NT2/D1 (cell line): ENCODE measurements around the gene JAGN1.

Source experiments
- SUZ12 ChIP-seq: IDR thresholded peaks from 2 replicates; pipeline ENCODE4 v1.6.1; 2011; ENCODE audit not compliant: insufficient read length, insufficient read depth; ENCODE audit errors: extremely low read depth
- YY1 ChIP-seq: IDR thresholded peaks from 2 replicates; pipeline ENCODE4 v1.6.1; 2011; ENCODE audit not compliant: insufficient read length, insufficient read depth
- ZNF274 ChIP-seq: IDR thresholded peaks from 2 replicates; pipeline ENCODE4 v1.6.1; 2011; ENCODE audit warnings: mild to moderate bottlenecking, low read depth, low read length

DNA sequence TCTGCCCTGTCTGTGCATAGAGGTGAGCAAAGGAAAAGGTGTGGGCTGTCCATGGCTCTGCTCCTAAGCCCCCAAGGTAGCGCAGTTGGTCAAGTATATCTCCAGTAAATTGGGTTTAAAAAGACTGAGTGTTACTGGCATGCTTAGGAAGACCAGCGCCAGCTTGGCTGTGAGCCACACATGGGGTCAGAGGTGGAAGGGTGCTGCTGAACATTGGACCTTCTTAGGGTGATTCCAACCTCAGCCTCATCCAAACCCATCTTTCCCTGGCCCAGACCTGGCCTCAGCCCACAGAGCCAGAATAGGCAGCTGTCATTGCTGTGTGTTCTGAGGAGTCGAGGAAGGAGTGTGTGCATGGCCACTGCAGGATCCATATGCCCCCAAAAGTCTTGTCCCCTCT, 17.9 kb downstream of the JAGN1 start:
- no peak for TF ChIP-seq SUZ12
- no peak for TF ChIP-seq YY1
- TF ChIP-seq ZNF274, result no peak
